HG03520 (cell line): ENCODE results near the gene SGIP1.
"Not testable (repeated sequence)": the region's sequence is repeated elsewhere in the genome, so short reads cannot be mapped to it uniquely, and the experiment has no call there.

Source experiments
- ATAC-seq: cut with Tn5 transposase; IDR thresholded peaks from one replicate; pipeline ENCODE4 v1.9.1; 2021; ENCODE audit warnings: mild to moderate bottlenecking, moderate library complexity; ENCODE audit not compliant: unreplicated experiment

SGIP1 gene

GRCh38 chr1:66758241-66758755 is 224.3 kb downstream of the SGIP1 start:
- peak; percentile 100 for ATAC-seq

- ATAC-seq, result no peak
Observed at GRCh38 chr1:66760506-66760905, 226.6 kb downstream of the SGIP1 start.

GRCh38 chr1:66761221-66761620 is 227.3 kb downstream of the SGIP1 start:
- ATAC-seq, result no peak

- peak; percentile 71 for ATAC-seq
Observed at GRCh38 chr1:66764994-66765578, 231.1 kb downstream of the SGIP1 start.

- no peak for ATAC-seq
Observed at GRCh38 chr1:66767626-66768025, 233.7 kb downstream of the SGIP1 start.

- no peak for ATAC-seq
Observed at GRCh38 chr1:66768965-66769364, 235.0 kb downstream of the SGIP1 start.

GRCh38 chr1:66769512-66770229 is 235.7 kb downstream of the SGIP1 start:
- ATAC-seq, result no peak

- ATAC-seq, result no peak
Observed at GRCh38 chr1:66770240-66770639, 236.3 kb downstream of the SGIP1 start.

GRCh38 chr1:66770694-66771093 is 236.7 kb downstream of the SGIP1 start:
- ATAC-seq, result no peak

- no peak for ATAC-seq
Observed at GRCh38 chr1:66773227-66773626, 239.3 kb downstream of the SGIP1 start.

- no peak for ATAC-seq
Observed at GRCh38 chr1:66774438-66774837, 240.5 kb downstream of the SGIP1 start.

- ATAC-seq, result no peak
Observed at GRCh38 chr1:66775646-66776045, 241.7 kb downstream of the SGIP1 start.

GRCh38 chr1:66777831-66778230 is 243.9 kb downstream of the SGIP1 start:
- ATAC-seq, result no peak

GRCh38 chr1:66778266-66778665 is 244.3 kb downstream of the SGIP1 start:
- no peak for ATAC-seq

GRCh38 chr1:66778969-66779368 is 245.0 kb downstream of the SGIP1 start:
- no peak for ATAC-seq

GRCh38 chr1:66779475-66780078 is 245.6 kb downstream of the SGIP1 start:
- ATAC-seq, result no peak

GRCh38 chr1:66785800-66786199 is 251.8 kb downstream of the SGIP1 start:
- not testable (repeated sequence) for ATAC-seq

GRCh38 chr1:66787641-66788040 is 253.7 kb downstream of the SGIP1 start:
- no peak for ATAC-seq

- peak; percentile 90 for ATAC-seq
Observed at GRCh38 chr1:66788231-66788939, 254.4 kb downstream of the SGIP1 start.

GRCh38 chr1:66791621-66792610 is 258.0 kb downstream of the SGIP1 start:
- ATAC-seq, result no peak
